ENCODE results near the gene REPS2. TPM values are rescaled to one million over a fixed set of nuclear protein-coding genes. Genes with fewer than 3 reads are reported as not detected.
A peak's percentile ranks its signal among the peaks of the same experiment; 100 is the strongest.

Gene REPS2
- total and polyA plus RNA-seq, 4 donors: 8.0 to 18.4 (median 11.6) TPM

- Histone ChIP-seq H3K4me3 (no peak overlapping the region), H3K9me3 (ENCODE audit: control insufficient read depth in 4 of 4, insufficient read depth in 3 of 4, low read length in 3 of 4) (peaks cover 0 to 2% (median 0%) of the 10 kb centered on the region in 4 donors), H3K27ac (ENCODE audit: low read depth in 1 of 2, low read length in 1 of 2) (no peak overlapping the region), H3K36me3 (ENCODE audit: control insufficient read depth in 4 of 4, insufficient read depth in 4 of 4, low read length in 4 of 4) (no peaks in the 10 kb centered on the region), H3K4me1 (ENCODE audit: control insufficient read depth in 5 of 5, insufficient read depth in 5 of 5, low read length in 5 of 5) (peaks cover 0 to 16% (median 2%) of the 10 kb centered on the region in 5 donors), H3K9ac (ENCODE audit: insufficient read depth in 1 of 2, low read length in 2 of 2) (no peak overlapping the region), H3K27me3 (ENCODE audit: control insufficient read depth in 3 of 3, insufficient read depth in 3 of 3, low read length in 2 of 3) (peaks cover 5 to 10% (median 8%) of the 10 kb centered on the region in 3 donors)
- no peak for ATAC-seq (ENCODE audit: insufficient read depth, low FRiP score)
- peak in 1 of 3 donors; percentile 61 for DNase-seq
- no peak for TF ChIP-seq CTCF (IDR thresholded peaks at IDR 0.05; ENCODE audit: control extremely low read depth, extremely low read depth)
- WGBS, 2 donors: 86 to 91% methylated on average over 1 of the region's 1 CpG
These were observed 32.8 kb downstream of the REPS2 start for GRCh38 chrX:16979226-16979625.

DNA sequence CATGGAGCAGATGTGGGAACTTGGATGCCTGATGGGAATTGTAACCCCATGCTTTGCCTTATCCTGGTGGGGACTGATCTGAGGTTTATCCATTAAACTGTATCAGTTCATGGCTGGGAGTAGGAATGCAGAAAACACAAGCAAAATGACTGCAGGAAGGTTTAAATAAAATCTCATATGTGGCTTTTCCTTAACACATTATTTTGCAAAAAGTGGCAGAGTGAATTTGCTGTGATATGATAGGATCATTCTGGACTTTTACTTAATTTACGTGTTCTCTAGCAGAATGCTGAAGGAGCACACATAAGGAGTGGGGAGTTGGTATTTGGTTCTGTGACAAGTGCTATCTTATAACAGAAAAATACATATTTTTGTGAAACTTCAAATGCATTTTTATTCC lies 34.8 kb downstream of the REPS2 start:
- H3K27ac ChIP-seq (ENCODE audit: low read depth in 1 of 2, low read length in 1 of 2): no peak overlapping the region
- ATAC-seq (ENCODE audit: insufficient read depth, low FRiP score) (no peak), DNase-seq (peak; percentile 28 to 93 (median 91))
- H3K4me1 ChIP-seq (ENCODE audit: control insufficient read depth in 5 of 5, insufficient read depth in 5 of 5, low read length in 5 of 5): peaks cover 0 to 16% (median 2%) of the 10 kb centered on the region in 5 donors
- H3K9ac ChIP-seq (ENCODE audit: insufficient read depth in 1 of 2, low read length in 2 of 2): no peak overlapping the region
- no peak for TF ChIP-seq CTCF (IDR thresholded peaks at IDR 0.05; ENCODE audit: control extremely low read depth, extremely low read depth)
- no peak overlapping the region for H3K4me3 ChIP-seq
- H3K36me3 ChIP-seq (ENCODE audit: control insufficient read depth in 4 of 4, insufficient read depth in 4 of 4, low read length in 4 of 4): no peaks in the 10 kb centered on the region
- H3K27me3 ChIP-seq (ENCODE audit: control insufficient read depth in 3 of 3, insufficient read depth in 3 of 3, low read length in 2 of 3): peaks cover 5 to 16% (median 8%) of the 10 kb centered on the region in 3 donors
- 63 to 95% methylated on average over 1 of the region's 1 CpG for WGBS, 2 donors
- H3K9me3 ChIP-seq (ENCODE audit: control insufficient read depth in 4 of 4, insufficient read depth in 3 of 4, low read length in 3 of 4): peaks cover 0 to 2% (median 0%) of the 10 kb centered on the region in 4 donors

- Histone ChIP-seq H3K9ac (ENCODE audit: insufficient read depth in 1 of 2, low read length in 2 of 2) (no peak overlapping the region), H3K27me3 (ENCODE audit: control insufficient read depth in 3 of 3, insufficient read depth in 3 of 3, low read length in 2 of 3) (peaks cover 3 to 21% (median 8%) of the 10 kb centered on the region in 3 donors), H3K9me3 (ENCODE audit: control insufficient read depth in 4 of 4, insufficient read depth in 3 of 4, low read length in 3 of 4) (peaks cover 0 to 2% (median 0%) of the 10 kb centered on the region in 4 donors), H3K4me3 (no peak overlapping the region), H3K36me3 (ENCODE audit: control insufficient read depth in 4 of 4, insufficient read depth in 4 of 4, low read length in 4 of 4) (no peaks in the 10 kb centered on the region), H3K27ac (ENCODE audit: low read depth in 1 of 2, low read length in 1 of 2) (no peak overlapping the region), H3K4me1 (ENCODE audit: control insufficient read depth in 5 of 5, insufficient read depth in 5 of 5, low read length in 5 of 5) (peaks cover 0 to 16% (median 2%) of the 10 kb centered on the region in 5 donors)
- no peak for TF ChIP-seq CTCF (IDR thresholded peaks at IDR 0.05; ENCODE audit: control extremely low read depth, extremely low read depth)
- DNase-seq: no peak
- ATAC-seq (ENCODE audit: insufficient read depth, low FRiP score): no peak
These were observed 35.5 kb downstream of the REPS2 start for GRCh38 chrX:16981980-16982379.

DNA sequence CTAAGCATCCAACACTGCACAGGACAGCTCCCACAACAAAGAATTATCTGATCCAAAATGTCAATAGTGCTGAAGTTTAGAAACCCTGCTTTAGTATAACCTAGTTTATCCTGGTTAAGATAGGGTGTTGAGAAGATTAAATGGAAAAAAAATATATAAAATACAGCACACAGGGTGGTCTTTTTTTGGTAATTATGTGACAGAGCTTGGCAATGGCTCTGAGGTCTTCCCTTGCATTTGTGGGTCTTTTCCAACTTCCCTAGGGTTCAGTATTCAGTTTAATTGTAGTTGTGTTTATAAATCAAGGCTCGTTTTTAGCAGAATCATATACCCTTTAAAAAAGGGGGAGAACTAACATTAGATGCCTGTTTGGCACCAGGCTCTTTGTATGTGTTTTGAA lies 36.6 kb downstream of the REPS2 start:
- WGBS, 2 donors: 47 to 78% methylated on average over 1 of the region's 1 CpG
- peaks cover 5 to 21% (median 9%) of the 10 kb centered on the region in 3 donors for H3K27me3 ChIP-seq (ENCODE audit: control insufficient read depth in 3 of 3, insufficient read depth in 3 of 3, low read length in 2 of 3)
- H3K4me3 ChIP-seq: no peak overlapping the region
- H3K36me3 ChIP-seq (ENCODE audit: control insufficient read depth in 4 of 4, insufficient read depth in 4 of 4, low read length in 4 of 4): no peaks in the 10 kb centered on the region
- no peak overlapping the region for H3K9ac ChIP-seq (ENCODE audit: insufficient read depth in 1 of 2, low read length in 2 of 2)
- peaks cover 0 to 16% (median 0%) of the 10 kb centered on the region in 5 donors for H3K4me1 ChIP-seq (ENCODE audit: control insufficient read depth in 5 of 5, insufficient read depth in 5 of 5, low read length in 5 of 5)
- ATAC-seq (ENCODE audit: insufficient read depth, low FRiP score) (no peak), DNase-seq (peak in 2 of 3 donors; percentile 74 to 75)
- no peak for TF ChIP-seq CTCF (IDR thresholded peaks at IDR 0.05; ENCODE audit: control extremely low read depth, extremely low read depth)
- no peak overlapping the region for H3K27ac ChIP-seq (ENCODE audit: low read depth in 1 of 2, low read length in 1 of 2)
- peaks cover 0 to 4% (median under 1%) of the 10 kb centered on the region in 4 donors for H3K9me3 ChIP-seq (ENCODE audit: control insufficient read depth in 4 of 4, insufficient read depth in 3 of 4, low read length in 3 of 4)
